Gastrocnemius medialis (tissue), 4 donors: ENCODE measurements around the gene ZNF236.

ENCODE experiments used
- POLR2A ChIP-seq, 2 donors: fragments of 450-650 bp; IDR thresholded peaks; one replicate each; pipeline ENCODE4 v1.6.1; 2017; ENCODE audit warnings: antibody characterized with exemption in 2 of 2, mild to moderate bottlenecking in 2 of 2, moderate library complexity in 2 of 2
- TF ChIP-seq, protein P1 (sequence below), 5 experiments: fragments of 450-650 bp in 3 of 5; fragments of 200-600 bp in 2 of 5; sonication (generic) in 2 of 5; IDR thresholded peaks in 4 of 5; conservative IDR thresholded peaks in 1 of 5; 1 replicate in 4 of 5; 2 replicates in 1 of 5; pipeline ENCODE4 v1.5.1; 2016 to 2019; ENCODE audit warnings: antibody characterized with exemption in 5 of 5, mild to moderate bottlenecking in 3 of 5, moderate library complexity in 3 of 5

GRCh38 chr18:76824754-76825153 is 2.4 kb downstream of the ZNF236 start:
- TF ChIP-seq, protein P1, sequence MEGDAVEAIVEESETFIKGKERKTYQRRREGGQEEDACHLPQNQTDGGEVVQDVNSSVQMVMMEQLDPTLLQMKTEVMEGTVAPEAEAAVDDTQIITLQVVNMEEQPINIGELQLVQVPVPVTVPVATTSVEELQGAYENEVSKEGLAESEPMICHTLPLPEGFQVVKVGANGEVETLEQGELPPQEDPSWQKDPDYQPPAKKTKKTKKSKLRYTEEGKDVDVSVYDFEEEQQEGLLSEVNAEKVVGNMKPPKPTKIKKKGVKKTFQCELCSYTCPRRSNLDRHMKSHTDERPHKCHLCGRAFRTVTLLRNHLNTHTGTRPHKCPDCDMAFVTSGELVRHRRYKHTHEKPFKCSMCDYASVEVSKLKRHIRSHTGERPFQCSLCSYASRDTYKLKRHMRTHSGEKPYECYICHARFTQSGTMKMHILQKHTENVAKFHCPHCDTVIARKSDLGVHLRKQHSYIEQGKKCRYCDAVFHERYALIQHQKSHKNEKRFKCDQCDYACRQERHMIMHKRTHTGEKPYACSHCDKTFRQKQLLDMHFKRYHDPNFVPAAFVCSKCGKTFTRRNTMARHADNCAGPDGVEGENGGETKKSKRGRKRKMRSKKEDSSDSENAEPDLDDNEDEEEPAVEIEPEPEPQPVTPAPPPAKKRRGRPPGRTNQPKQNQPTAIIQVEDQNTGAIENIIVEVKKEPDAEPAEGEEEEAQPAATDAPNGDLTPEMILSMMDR (IDR thresholded peaks at IDR 0.05 in 4 of 5, conservative IDR thresholded peaks at IDR 0.05 in 1 of 5), result no peak
- no peak for TF ChIP-seq POLR2A (IDR thresholded peaks at IDR 0.05)
